Naive B cell (primary cell): ENCODE results near the gene CHAC2. TPM values are rescaled to one million over a fixed set of nuclear protein-coding genes. Genes with fewer than 3 reads are reported as not detected.

Experiments used
- ATAC-seq, 2 donors: fragments of 150-1000 bp; cut with Tn5 transposase; 2 replicates each; pipeline ENCODE4 v1.10.0; 2021; ENCODE audit warnings: low read depth in 2 of 2, mild to moderate bottlenecking in 2 of 2, moderate library complexity in 2 of 2
- DNase-seq: peaks from one replicate; pipeline ENCODE4 v3.0.0; 2022
- H3K27ac Mint-ChIP-seq, 6 donors: one replicate each; pipeline ENCODE4 v1.8.0; 2020 to 2022; ENCODE audit warnings: mild to moderate bottlenecking in 6 of 6, mixed read lengths in 6 of 6, moderate library complexity in 5 of 6, inconsistent platforms in 2 of 6
- H3K27me3 Mint-ChIP-seq, 3 donors: one replicate each; pipeline ENCODE4 v1.8.0; 2021 to 2022; ENCODE audit warnings: mixed read lengths in 3 of 3, mild to moderate bottlenecking in 1 of 3
- H3K36me3 Mint-ChIP-seq, 2 donors: one replicate each; pipeline ENCODE4 v1.8.0; 2020 to 2022; ENCODE audit warnings: mixed read lengths in 2 of 2, inconsistent platforms in 1 of 2, mild to moderate bottlenecking in 1 of 2
- H3K4me1 Mint-ChIP-seq, 3 donors: one replicate each; pipeline ENCODE4 v1.8.0; 2020 to 2022; ENCODE audit warnings: mixed read lengths in 3 of 3, inconsistent platforms in 1 of 3, mild to moderate bottlenecking in 1 of 3, moderate library complexity in 1 of 3
- H3K4me3 Mint-ChIP-seq, 8 donors: one replicate each; pipeline ENCODE4 v1.8.0; 2020 to 2022; ENCODE audit warnings: mild to moderate bottlenecking in 8 of 8, mixed read lengths in 8 of 8, moderate library complexity in 8 of 8, inconsistent platforms in 2 of 8
- H3K9me3 Mint-ChIP-seq, 7 donors: one replicate each; pipeline ENCODE4 v1.8.0; 2020 to 2022; ENCODE audit warnings: mixed read lengths in 7 of 7, mild to moderate bottlenecking in 5 of 7, inconsistent platforms in 2 of 7, moderate library complexity in 1 of 7
- polyA plus RNA-seq, 6 donors: library from polyadenylated mRNA; unstranded; fragments of 300-500 nt; fragmentation: Illumina TruSeq; gene quantifications; one replicate each; pipeline ENCODE4 v1.2.3, GENCODE V29; 2021; ENCODE audit warnings: low read depth in 6 of 6

The CHAC2 gene
- polyA plus RNA-seq, 6 donors from 2014 or later = 1.7 to 5.7 (median 3.3) TPM

- DNase-seq = no peak
- ATAC-seq = no peak
- H3K9me3 Mint-ChIP-seq = no peaks in the 10 kb centered on the region
- peaks cover under 1 to 6% of the 10 kb centered on the region in 2 donors for H3K36me3 Mint-ChIP-seq
- H3K27ac Mint-ChIP-seq = peak overlapping the region; percentile 28 to 96 (median 86)
- peak overlapping the region; percentile 60 to 98 (median 95) for H3K4me3 Mint-ChIP-seq
- no peaks in the 10 kb centered on the region for H3K27me3 Mint-ChIP-seq
- H3K4me1 Mint-ChIP-seq = peaks cover 23 to 49% (median 40%) of the 10 kb centered on the region in 3 donors
Observed at GRCh38 chr2:53785366-53785765, 17.8 kb downstream of the CHAC2 start.

DNA sequence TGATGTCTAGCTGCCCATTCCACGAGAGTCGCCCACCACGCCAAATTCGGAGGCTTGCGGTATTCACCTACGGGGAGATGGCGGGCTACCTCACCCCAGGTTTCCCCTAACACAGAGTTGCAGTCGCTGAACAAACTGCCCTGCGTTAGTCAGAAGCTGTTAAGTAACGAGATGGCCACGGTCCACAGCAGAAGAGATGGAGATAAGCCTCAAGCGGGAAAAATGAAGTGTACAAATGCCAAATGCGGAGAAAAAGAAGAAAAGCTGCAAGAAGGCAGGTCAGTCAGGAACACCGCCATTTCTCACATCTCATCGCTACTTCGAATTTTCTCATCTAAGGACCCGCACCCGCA lies 18.7 kb downstream of the CHAC2 start:
- Mint-ChIP-seq H3K9me3 (no peaks in the 10 kb centered on the region), H3K27me3 (no peaks in the 10 kb centered on the region), H3K4me3 (peak overlapping the region; percentile 93 to 99 (median 97)), H3K27ac (peak overlapping the region; percentile 94 to 99 (median 96)), H3K36me3 (peaks cover 0 to 10% of the 10 kb centered on the region in 2 donors), H3K4me1 (peaks cover 26 to 54% (median 46%) of the 10 kb centered on the region in 3 donors)
- DNase-seq (no peak), ATAC-seq (peak; percentile 18 to 36)

GRCh38 chr2:53786705-53787613 lies 19.4 kb downstream of the CHAC2 start, which contains the start of the genes ASB3 and ERLEC1:
Gene ASB3, minus strand, starts transcription at chr2:53786953. Its CDS starts 21,381 bp downstream, at chr2:53765572.
Gene ERLEC1, plus strand, starts transcription at chr2:53787044. Its CDS starts 167 bp downstream, at chr2:53787211.
- peak; percentile 91 to 94 for ATAC-seq
- Mint-ChIP-seq H3K27ac (peak within 1 kb of the TSS; percentile 94 to 99 (median 96)), H3K4me1 (peaks cover 26 to 54% (median 46%) of the 10 kb centered on the region in 3 donors)

DNA sequence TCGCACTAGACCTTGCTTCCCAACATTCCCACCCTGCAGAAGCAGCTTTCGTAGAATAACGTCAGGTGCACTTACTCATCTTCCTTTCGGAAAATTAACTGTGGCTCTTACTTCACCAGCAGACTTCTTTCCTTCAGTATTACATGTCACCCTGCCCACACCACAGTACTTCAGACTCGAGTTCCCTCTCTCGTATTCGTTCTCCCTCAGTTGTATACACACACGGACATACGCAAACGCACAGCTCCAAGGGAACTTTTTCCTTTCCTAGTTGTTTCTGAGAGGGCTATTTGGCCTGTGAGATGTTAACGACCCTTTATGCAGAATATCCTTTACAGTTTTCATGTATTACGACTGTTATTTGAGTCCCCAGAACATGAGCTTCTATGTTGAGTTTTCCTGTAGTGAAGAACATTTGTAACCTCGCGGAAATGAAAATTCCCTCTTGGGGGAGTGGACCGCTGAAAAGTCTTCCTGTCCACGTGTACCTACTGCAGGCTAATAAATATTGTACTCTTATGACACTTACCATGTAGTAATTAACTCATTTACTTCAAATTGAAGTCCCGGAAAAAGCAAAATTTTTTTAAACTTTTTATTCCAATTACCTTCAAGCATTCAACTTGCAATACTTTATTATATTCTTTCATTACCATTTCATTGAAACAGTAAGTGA lies 20.1 kb downstream of the CHAC2 start:
- Mint-ChIP-seq H3K36me3 (peaks cover 0 to 10% of the 10 kb centered on the region in 2 donors), H3K4me1 (peaks cover 26 to 53% (median 46%) of the 10 kb centered on the region in 3 donors), H3K9me3 (no peaks in the 10 kb centered on the region), H3K4me3 (peak overlapping the region; percentile 93 to 99 (median 97)), H3K27me3 (no peaks in the 10 kb centered on the region), H3K27ac (peak overlapping the region; percentile 94 to 99 (median 96))
- ATAC-seq (no peak), DNase-seq (no peak)

More at GRCh38 chr2:53786705-53787613, 19.4 kb downstream of the CHAC2 start, which contains the start of the genes ASB3 and ERLEC1:
- Mint-ChIP-seq H3K4me3 (peak within 1 kb of the TSS; percentile 93 to 99 (median 97)), H3K9me3 (no peaks in the 10 kb centered on the region), H3K27me3 (no peaks in the 10 kb centered on the region), H3K36me3 (peaks cover 0 to 10% of the 10 kb centered on the region in 2 donors)
- DNase-seq = peak; percentile 92

GRCh38 chr2:53793261-53793660 lies 25.7 kb downstream of the CHAC2 start:
- Mint-ChIP-seq H3K27ac (no peak overlapping the region), H3K27me3 (no peaks in the 10 kb centered on the region), H3K36me3 (peaks cover 0 to 4% of the 10 kb centered on the region in 2 donors), H3K4me3 (no peak overlapping the region), H3K4me1 (peaks cover 4 to 16% (median 9%) of the 10 kb centered on the region in 3 donors), H3K9me3 (no peaks in the 10 kb centered on the region)
- ATAC-seq = no peak
- DNase-seq = no peak

- no peak overlapping the region for H3K4me3 Mint-ChIP-seq
- ATAC-seq (no peak), DNase-seq (no peak)
- H3K27me3 Mint-ChIP-seq = no peaks in the 10 kb centered on the region
- H3K36me3 Mint-ChIP-seq = peaks cover 0 to 4% of the 10 kb centered on the region in 2 donors
- H3K4me1 Mint-ChIP-seq = peaks cover 4 to 11% (median 6%) of the 10 kb centered on the region in 3 donors
- no peak overlapping the region for H3K27ac Mint-ChIP-seq
- H3K9me3 Mint-ChIP-seq = no peaks in the 10 kb centered on the region
Observed at GRCh38 chr2:53793821-53794220, 26.2 kb downstream of the CHAC2 start.

- Mint-ChIP-seq H3K27me3 (no peaks in the 10 kb centered on the region), H3K4me3 (no peak overlapping the region), H3K36me3 (peaks cover 15 to 22% of the 10 kb centered on the region in 2 donors), H3K27ac (no peak overlapping the region), H3K4me1 (no peaks in the 10 kb centered on the region), H3K9me3 (no peaks in the 10 kb centered on the region)
- no peak for DNase-seq
- ATAC-seq = no peak
Observed at GRCh38 chr2:53801547-53801946, 33.9 kb downstream of the CHAC2 start.

- no peak overlapping the region for H3K4me3 Mint-ChIP-seq
- DNase-seq = no peak
- no peaks in the 10 kb centered on the region for H3K4me1 Mint-ChIP-seq
- H3K27ac Mint-ChIP-seq = peak overlapping the region in 1 of 6 donors; percentile 41
- peaks cover 23 to 28% of the 10 kb centered on the region in 2 donors for H3K36me3 Mint-ChIP-seq
- H3K9me3 Mint-ChIP-seq = no peaks in the 10 kb centered on the region
- no peak for ATAC-seq
- no peaks in the 10 kb centered on the region for H3K27me3 Mint-ChIP-seq
Observed at GRCh38 chr2:53802617-53803151, 35.1 kb downstream of the CHAC2 start.

- Mint-ChIP-seq H3K36me3 (peaks cover 16 to 27% of the 10 kb centered on the region in 2 donors), H3K4me3 (no peak overlapping the region), H3K27me3 (no peaks in the 10 kb centered on the region), H3K27ac (peak overlapping the region in 2 of 6 donors; percentile 32 to 75), H3K4me1 (no peaks in the 10 kb centered on the region), H3K9me3 (no peaks in the 10 kb centered on the region)
- DNase-seq (no peak), ATAC-seq (no peak)
Observed at GRCh38 chr2:53811601-53812000, 44.0 kb downstream of the CHAC2 start.

- no peak for ATAC-seq
- Mint-ChIP-seq H3K4me3 (no peak overlapping the region), H3K9me3 (no peaks in the 10 kb centered on the region), H3K27me3 (no peaks in the 10 kb centered on the region), H3K4me1 (no peaks in the 10 kb centered on the region), H3K36me3 (peaks cover 15 to 28% of the 10 kb centered on the region in 2 donors), H3K27ac (no peak overlapping the region)
- DNase-seq = no peak
Observed at GRCh38 chr2:53813151-53813550, 45.5 kb downstream of the CHAC2 start.

DNA sequence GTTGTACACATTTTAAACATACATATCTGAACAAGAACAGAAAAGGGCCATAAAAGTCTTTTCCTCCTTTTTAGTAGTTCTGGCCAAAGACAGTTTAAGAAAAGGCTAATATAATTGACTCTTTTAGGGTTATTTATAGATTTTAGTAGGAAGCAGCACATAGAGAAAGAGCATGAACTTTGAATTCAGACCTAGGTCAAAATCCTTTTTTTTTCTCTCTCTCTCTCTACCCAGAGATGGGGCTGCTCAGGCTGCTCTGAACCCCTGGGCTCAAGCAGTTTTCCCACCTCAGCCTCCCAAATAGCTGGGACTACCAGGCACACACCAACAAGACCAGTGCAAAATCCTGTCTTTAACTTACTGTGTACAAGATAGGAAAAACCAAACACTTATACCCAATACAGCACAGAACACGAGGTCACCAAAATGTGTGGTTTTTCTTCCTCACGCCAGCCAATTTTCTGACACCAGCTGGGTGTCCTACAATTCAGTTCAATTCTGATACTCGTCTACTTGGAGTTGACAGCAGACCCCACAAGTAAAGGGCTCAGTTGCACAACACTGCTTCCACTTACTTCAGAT lies 51.3 kb downstream of the CHAC2 start:
- Mint-ChIP-seq H3K9me3 (no peaks in the 10 kb centered on the region), H3K4me3 (no peak overlapping the region), H3K27ac (peak overlapping the region in 2 of 6 donors; percentile 49 to 81), H3K27me3 (no peaks in the 10 kb centered on the region), H3K4me1 (peaks cover 0 to 2% (median 0%) of the 10 kb centered on the region in 3 donors), H3K36me3 (peaks cover 7 to 12% of the 10 kb centered on the region in 2 donors)
- DNase-seq (no peak), ATAC-seq (no peak)

DNA sequence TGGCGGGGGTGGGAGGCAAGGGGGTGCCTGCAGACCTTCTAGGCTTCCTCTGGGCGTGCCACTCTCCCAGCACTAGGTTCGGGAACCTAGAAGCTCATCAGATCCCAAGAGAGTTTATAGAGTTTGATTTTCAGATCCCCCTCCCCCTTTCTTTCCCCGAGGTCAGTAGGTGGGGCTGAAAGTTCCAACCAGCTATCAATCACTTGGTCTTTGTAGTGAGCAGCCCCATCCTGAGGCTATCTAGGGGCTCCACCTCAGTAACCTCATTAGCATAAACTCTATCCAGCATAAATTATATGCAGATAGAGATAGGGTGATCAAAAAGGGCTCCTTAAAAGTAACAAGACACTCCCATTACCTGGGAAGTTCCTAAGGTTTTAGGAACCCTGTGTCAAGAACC lies 52.0 kb downstream of the CHAC2 start:
- Mint-ChIP-seq H3K4me3 (peak overlapping the region in 1 of 8 donors; percentile 42), H3K27me3 (no peaks in the 10 kb centered on the region), H3K27ac (peak overlapping the region in 1 of 6 donors; percentile 81), H3K36me3 (peaks cover 7 to 12% of the 10 kb centered on the region in 2 donors), H3K9me3 (no peaks in the 10 kb centered on the region), H3K4me1 (peaks cover 0 to 2% (median 0%) of the 10 kb centered on the region in 3 donors)
- DNase-seq (no peak), ATAC-seq (no peak)

DNA sequence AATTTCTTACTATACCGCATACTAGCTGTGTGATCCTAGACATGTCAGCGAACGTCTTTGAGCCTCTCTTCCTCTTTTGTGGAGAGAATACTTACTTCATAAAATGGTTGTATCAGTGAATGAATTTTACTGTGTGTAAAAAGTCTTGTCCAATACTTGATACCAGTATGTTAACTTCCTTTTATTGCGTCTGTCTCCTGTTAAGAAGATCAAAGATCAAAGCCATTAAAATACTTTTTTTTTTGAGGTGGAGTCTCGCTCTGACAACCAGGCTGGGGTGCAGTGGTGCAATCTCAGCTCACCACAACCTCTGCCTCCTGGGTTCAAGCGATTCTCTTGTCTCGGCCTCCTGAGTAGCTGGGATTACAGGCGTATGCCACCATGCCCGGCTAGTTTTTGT lies 52.4 kb downstream of the CHAC2 start:
- Mint-ChIP-seq H3K4me1 (peaks cover 0 to 2% (median 0%) of the 10 kb centered on the region in 3 donors), H3K4me3 (no peak overlapping the region), H3K27me3 (no peaks in the 10 kb centered on the region), H3K27ac (peak overlapping the region in 2 of 6 donors; percentile 41 to 56), H3K36me3 (peaks cover 7 to 12% of the 10 kb centered on the region in 2 donors), H3K9me3 (no peaks in the 10 kb centered on the region)
- no peak for ATAC-seq
- DNase-seq = no peak
